KOPT-K1 (cell line): Measurements from ENCODE around the gene DNAH12.

Experiments used
- H3K27ac ChIP-seq: fragments of 200-600 bp; sonication (generic); 2 replicates; pipeline ENCODE4 v1.5.1; 2016; ENCODE audit warnings: antibody characterized with exemption, mild to moderate bottlenecking, low read depth, low read length; ENCODE audit not compliant: poor library complexity, severe bottlenecking
- H3K36me3 ChIP-seq: fragments of 200-600 bp; sonication (generic); 2 replicates; pipeline ENCODE4 v1.5.1; 2017; ENCODE audit warnings: antibody characterized with exemption, mild to moderate bottlenecking, low read length, moderate library complexity; ENCODE audit not compliant: insufficient read depth
- H3K9me3 ChIP-seq: fragments of 200-600 bp; sonication (generic); 2 replicates; pipeline ENCODE4 v1.5.1; 2017; ENCODE audit warnings: antibody characterized with exemption, low read length, mild to moderate bottlenecking; ENCODE audit not compliant: insufficient read depth, poor library complexity, severe bottlenecking

Gene DNAH12

GRCh38 chr3:57279685-57280084 is 264.5 kb downstream of the DNAH12 start:
- H3K9me3 ChIP-seq = peaks cover 12% of the 10 kb centered on the region
- H3K36me3 ChIP-seq = peaks cover 17% of the 10 kb centered on the region
- H3K27ac ChIP-seq = no peak overlapping the region

DNA sequence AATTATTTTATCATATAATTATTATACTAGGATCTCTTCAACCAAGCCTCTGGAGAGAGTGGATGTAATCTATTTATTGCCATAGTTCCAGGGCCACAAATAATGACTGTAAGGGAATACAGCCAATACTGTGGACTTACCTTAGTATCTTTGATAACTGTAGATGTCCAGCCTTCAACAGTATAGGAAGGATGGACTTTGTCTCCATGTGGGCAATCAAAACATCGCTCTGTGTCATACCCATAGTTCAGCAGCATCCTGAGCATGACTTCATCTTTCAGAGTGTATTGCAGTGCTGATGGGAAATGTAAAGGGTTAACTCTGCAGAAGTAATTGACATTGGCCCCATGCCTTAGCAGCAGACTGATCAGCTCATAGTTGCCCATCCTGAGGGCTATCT is 265.9 kb downstream of the DNAH12 start:
- H3K9me3 ChIP-seq = peaks cover 12% of the 10 kb centered on the region
- H3K27ac ChIP-seq = no peak overlapping the region
- H3K36me3 ChIP-seq = peaks cover 24% of the 10 kb centered on the region

DNA sequence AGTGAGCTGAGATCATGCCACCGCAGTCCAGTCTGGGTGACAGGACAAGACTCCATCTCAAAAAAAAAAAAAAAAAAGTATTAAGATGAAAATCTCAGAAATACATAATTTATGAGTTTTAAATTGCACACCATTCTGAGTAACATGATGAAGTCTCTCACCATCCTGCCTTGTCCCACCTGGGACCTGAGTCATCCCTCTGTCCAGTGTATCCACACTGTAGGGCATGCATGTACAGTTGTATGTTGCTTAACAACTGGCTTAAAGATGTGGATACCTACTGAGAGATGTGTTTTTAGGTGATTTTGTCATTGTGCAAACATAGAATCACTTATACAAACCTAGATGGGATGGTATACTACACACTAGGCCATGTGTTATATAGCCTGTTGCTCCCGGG is 268.8 kb downstream of the DNAH12 start:
- Histone ChIP-seq H3K36me3 (peaks cover 53% of the 10 kb centered on the region), H3K9me3 (peaks cover 12% of the 10 kb centered on the region), H3K27ac (no peak overlapping the region)

- Histone ChIP-seq H3K36me3 (peaks cover 58% of the 10 kb centered on the region), H3K27ac (no peak overlapping the region), H3K9me3 (peaks cover 11% of the 10 kb centered on the region)
Measured at GRCh38 chr3:57274845-57275244, 269.3 kb downstream of the DNAH12 start.

GRCh38 chr3:57268416-57268815 is 275.7 kb downstream of the DNAH12 start:
- Histone ChIP-seq H3K36me3 (peaks cover 94% of the 10 kb centered on the region), H3K9me3 (peaks cover 9% of the 10 kb centered on the region), H3K27ac (no peak overlapping the region)

GRCh38 chr3:57261929-57262328 is 282.2 kb downstream of the DNAH12 start:
- peaks cover 94% of the 10 kb centered on the region for H3K36me3 ChIP-seq
- H3K9me3 ChIP-seq = peaks cover 14% of the 10 kb centered on the region
- no peak overlapping the region for H3K27ac ChIP-seq

DNA sequence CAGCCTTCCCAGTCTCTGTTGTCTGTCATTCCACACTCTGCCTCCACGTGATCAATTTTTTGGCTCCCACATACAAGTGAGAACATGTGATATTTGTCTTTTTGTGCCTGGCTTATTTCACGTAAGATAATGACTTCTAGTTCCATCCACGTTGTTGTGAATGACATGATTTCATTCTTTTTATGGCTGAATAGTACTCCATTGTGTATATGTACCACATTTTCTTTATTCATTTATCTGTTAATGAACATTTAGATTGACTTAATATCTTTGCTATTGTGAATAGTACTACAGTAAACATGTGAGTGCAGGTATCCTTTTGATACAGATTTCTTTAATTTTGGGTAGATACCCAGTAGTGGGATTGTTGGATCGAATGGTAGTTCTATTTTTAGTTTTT is 283.0 kb downstream of the DNAH12 start:
- peaks cover 14% of the 10 kb centered on the region for H3K9me3 ChIP-seq
- no peak overlapping the region for H3K27ac ChIP-seq
- H3K36me3 ChIP-seq = peaks cover 88% of the 10 kb centered on the region

- peaks cover 77% of the 10 kb centered on the region for H3K36me3 ChIP-seq
Measured at GRCh38 chr3:57257678-57258077, 286.5 kb downstream of the DNAH12 start.

GRCh38 chr3:57256844-57257243 is 287.3 kb downstream of the DNAH12 start:
- H3K36me3 ChIP-seq = peaks cover 78% of the 10 kb centered on the region
- no peak overlapping the region for H3K27ac ChIP-seq
- no peaks in the 10 kb centered on the region for H3K9me3 ChIP-seq

More at GRCh38 chr3:57257678-57258077, 286.5 kb downstream of the DNAH12 start:
- Histone ChIP-seq H3K27ac (no peak overlapping the region), H3K9me3 (no peaks in the 10 kb centered on the region)

- Histone ChIP-seq H3K9me3 (no peaks in the 10 kb centered on the region), H3K27ac (no peak overlapping the region), H3K36me3 (peaks cover 68% of the 10 kb centered on the region)
Measured at GRCh38 chr3:57252404-57252803, 291.7 kb downstream of the DNAH12 start.

DNA sequence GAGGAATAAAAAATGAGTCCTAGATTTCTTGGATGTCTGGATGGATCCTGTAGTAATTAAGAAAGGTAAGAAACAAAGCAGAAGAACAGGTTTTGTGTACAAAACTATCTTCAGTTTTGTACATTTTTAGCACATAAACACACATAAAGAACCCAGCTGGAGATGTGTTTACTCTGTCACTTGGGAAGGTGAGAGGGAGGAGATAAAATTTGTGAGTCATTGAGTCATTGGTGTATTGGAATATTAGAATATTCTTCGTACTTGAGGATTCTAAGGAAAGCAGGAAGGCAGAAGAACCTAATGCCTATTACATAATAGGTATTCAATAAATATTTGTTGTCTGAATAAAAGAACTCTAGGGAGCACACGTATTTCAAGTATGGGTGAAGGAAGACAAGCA is 299.2 kb downstream of the DNAH12 start:
- Histone ChIP-seq H3K27ac (no peak overlapping the region), H3K9me3 (no peaks in the 10 kb centered on the region), H3K36me3 (peaks cover 98% of the 10 kb centered on the region)
